Measurements from ENCODE around the gene EDARADD.
"Not testable (repeated sequence)": the region's sequence is repeated elsewhere in the genome, so short reads cannot be mapped to it uniquely, and the experiment has no call there.

Gene EDARADD

GRCh38 chr1:236440373-236440772, 46.3 kb downstream of the EDARADD start:
- no peak for DNase-seq

- no peak for DNase-seq
Observed at GRCh38 chr1:236450779-236451178, 56.7 kb downstream of the EDARADD start.

GRCh38 chr1:236451796-236452373, 57.8 kb downstream of the EDARADD start:
- no peak for DNase-seq

- no peak for DNase-seq
Observed at GRCh38 chr1:236455243-236455642, 61.2 kb downstream of the EDARADD start.

GRCh38 chr1:236457775-236458174, 63.7 kb downstream of the EDARADD start:
- DNase-seq = no peak

- DNase-seq = no peak
Observed at GRCh38 chr1:236458996-236459395, 64.9 kb downstream of the EDARADD start.

- DNase-seq = no peak
Observed at GRCh38 chr1:236460103-236460502, 66.0 kb downstream of the EDARADD start.

GRCh38 chr1:236464197-236464596, 70.1 kb downstream of the EDARADD start:
- not testable (repeated sequence) for DNase-seq

- DNase-seq = no peak
Observed at GRCh38 chr1:236465231-236465958, 71.3 kb downstream of the EDARADD start.

- no peak for DNase-seq
Observed at GRCh38 chr1:236465959-236466303, 71.8 kb downstream of the EDARADD start.

GRCh38 chr1:236467327-236467641, 73.2 kb downstream of the EDARADD start:
- no peak for DNase-seq

GRCh38 chr1:236468625-236469024, 74.5 kb downstream of the EDARADD start:
- DNase-seq = no peak

- DNase-seq = no peak
Observed at GRCh38 chr1:236469466-236469865, 75.4 kb downstream of the EDARADD start.

- no peak for DNase-seq
Observed at GRCh38 chr1:236471096-236471495, 77.0 kb downstream of the EDARADD start.

- peak; percentile 34 for DNase-seq
Observed at GRCh38 chr1:236471653-236472052, 77.6 kb downstream of the EDARADD start.

GRCh38 chr1:236472850-236473788, 79.0 kb downstream of the EDARADD start:
- no peak for DNase-seq

GRCh38 chr1:236476019-236476418, 81.9 kb downstream of the EDARADD start:
- DNase-seq = no peak

- DNase-seq = no peak
Observed at GRCh38 chr1:236480758-236481436, 86.8 kb downstream of the EDARADD start.

GRCh38 chr1:236484310-236484971, 90.4 kb downstream of the EDARADD start:
- DNase-seq = no peak

GRCh38 chr1:236486356-236487002, 92.4 kb downstream of the EDARADD start:
- no peak for DNase-seq

GRCh38 chr1:236489161-236489560, 95.1 kb downstream of the EDARADD start:
- DNase-seq = not testable (repeated sequence)

GRCh38 chr1:236489710-236490377, 95.8 kb downstream of the EDARADD start:
- DNase-seq = peak; percentile 53

Measured in retina (tissue), 1 donor.